Spinal cord (tissue), 10 donors: ENCODE results near the gene RBBP7. TPM values are rescaled to one million over a fixed set of nuclear protein-coding genes. Genes with fewer than 3 reads are reported as not detected.

Experiments
- DNase-seq, 6 donors: peaks; one replicate each; pipeline versions ENCODE4 v3.0.0 to v3.0.0-alpha.2; 2013 to 2015; ENCODE audit warnings: low spot score in 6 of 6, low read depth in 4 of 6
- H3K27ac ChIP-seq: one replicate; pipeline ENCODE4 v1.5.1; 2013; ENCODE audit warnings: low read depth, low read length, control low read depth
- H3K27me3 ChIP-seq: one replicate; pipeline ENCODE4 v1.6.1; 2013; ENCODE audit warnings: low read length; ENCODE audit not compliant: control insufficient read depth, insufficient read depth
- H3K36me3 ChIP-seq: one replicate; pipeline ENCODE4 v1.6.1; 2013; ENCODE audit warnings: low read length; ENCODE audit not compliant: control insufficient read depth, insufficient read depth
- H3K4me1 ChIP-seq: one replicate; pipeline ENCODE4 v1.6.1; 2013; ENCODE audit warnings: low read length; ENCODE audit not compliant: control insufficient read depth, insufficient read depth
- H3K4me3 ChIP-seq: one replicate; pipeline ENCODE4 v1.5.1; 2013; ENCODE audit warnings: low read depth, low read length, control low read depth
- H3K9me3 ChIP-seq: one replicate; pipeline ENCODE4 v1.6.1; 2013; ENCODE audit warnings: low read length; ENCODE audit not compliant: control insufficient read depth, insufficient read depth
- WGBS: methylation state at CpG from one replicate; pipeline ENCODE4 v1.1.5; 2013; ENCODE audit warnings: missing lambda C conversion rate; ENCODE audit not compliant: insufficient coverage; 5-methylcytosine and 5-hydroxymethylcytosine counted together
- long read RNA-seq, 4 donors: transcript quantifications; one replicate each; lab custom pipeline, GENCODE V29; 2026
- polyA plus RNA-seq, 2 donors: library from polyadenylated mRNA; unstranded; fragments of 120-200 nt; gene quantifications; one replicate each; pipeline ENCODE4 v1.2.1, GENCODE V29; 2013; ENCODE audit not compliant: insufficient read length in 2 of 2
- total RNA-seq, 2 donors: library from RNA; depleted of rRNA in 1 of 2; stranded (reverse); fragments of 120-200 nt in 1 of 2; fragments of >200 nt in 1 of 2; gene quantifications; one replicate each; pipeline versions ENCODE4 v1.2.3 to v1.2.4, GENCODE V29; 2013 to 2014
- donor health status: healthy.

The RBBP7 gene
- total RNA-seq (100 to 1,000 TPM; 140 to 149 TPM), polyA plus RNA-seq (100 to 1,000 TPM; 128 to 135 TPM)
- long read RNA-seq, donor 1, transcript RBBP7-203 (12 exons, 2,333 nt): major isoform, 36 of 61 reads
- long read RNA-seq, donor 1, partial matches to known transcripts: 21 of 61 reads
- long read RNA-seq, donor 1, other reads (novel, unspliced or antisense): 0 of 61 reads
- long read RNA-seq, donor 2, transcript RBBP7-203 (12 exons, 2,333 nt): major isoform, 12 of 15 reads
- long read RNA-seq, donor 2, partial matches to known transcripts: 0 of 15 reads
- long read RNA-seq, donor 2, other reads (novel, unspliced or antisense): 0 of 15 reads
- long read RNA-seq, donor 3, transcript RBBP7-203 (12 exons, 2,333 nt): major isoform, 16 of 25 reads
- long read RNA-seq, donor 3, partial matches to known transcripts: 7 of 25 reads
- long read RNA-seq, donor 3, other reads (novel, unspliced or antisense): 0 of 25 reads
- long read RNA-seq, donor 4, transcript RBBP7-203 (12 exons, 2,333 nt): major isoform, 29 of 93 reads
- long read RNA-seq, donor 4, transcript RBBP7-201 (4 exons, 858 nt): minor isoform, 12 of 93 reads
- long read RNA-seq, donor 4, partial matches to known transcripts: 48 of 93 reads
- long read RNA-seq, donor 4, other reads (novel, unspliced or antisense): 0 of 93 reads

GRCh38 chrX:16870095-16870861 is at the start of gene RBBP7:
RBBP7 (minus strand) TSS chrX:16870362; CDS start chrX:16870053, 309 bp downstream.
- H3K9me3 ChIP-seq: no peaks in the 10 kb centered on the region
- H3K27ac ChIP-seq: peak within 1 kb of the TSS; percentile 97
- WGBS: under 1% methylated on average over 75 of the region's 84 CpGs
- no peaks in the 10 kb centered on the region for H3K36me3 ChIP-seq
- peak; percentile 65 to 97 (median 84) for DNase-seq
- peak within 1 kb of the TSS; percentile 81 for H3K4me3 ChIP-seq
- peaks cover 65% of the 10 kb centered on the region for H3K27me3 ChIP-seq
- H3K4me1 ChIP-seq: peaks cover 16% of the 10 kb centered on the region

DNA sequence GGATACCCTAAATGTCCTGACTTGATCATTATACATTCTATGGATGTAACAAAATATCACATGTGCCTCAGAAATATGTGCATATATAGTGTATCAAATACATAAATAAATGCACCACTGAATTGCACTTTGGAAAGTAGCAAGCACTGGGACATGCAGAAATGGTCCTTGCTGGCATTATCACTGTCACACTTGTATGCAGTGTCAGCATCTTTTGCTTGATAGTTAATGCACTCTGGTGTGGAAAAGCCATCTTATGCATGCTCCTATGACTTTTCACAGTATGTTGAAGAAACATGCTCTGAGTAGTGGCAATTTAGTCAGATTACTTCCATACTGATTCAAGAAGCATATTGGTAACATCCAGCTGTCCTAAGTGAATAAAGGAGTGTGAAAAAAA is 48.8 kb upstream of the RBBP7 start:
- no peak overlapping the region for H3K27ac ChIP-seq
- DNase-seq: no peak
- H3K27me3 ChIP-seq: peaks cover 28% of the 10 kb centered on the region
- H3K9me3 ChIP-seq: no peaks in the 10 kb centered on the region
- H3K4me1 ChIP-seq: no peaks in the 10 kb centered on the region
- no peaks in the 10 kb centered on the region for H3K36me3 ChIP-seq
- H3K4me3 ChIP-seq: no peak overlapping the region

- Histone ChIP-seq H3K27me3 (peaks cover 32% of the 10 kb centered on the region), H3K9me3 (no peaks in the 10 kb centered on the region), H3K36me3 (no peaks in the 10 kb centered on the region), H3K4me1 (no peaks in the 10 kb centered on the region), H3K27ac (no peak overlapping the region), H3K4me3 (no peak overlapping the region)
- DNase-seq: no peak
- WGBS: no CpG with 5 or more reads among the region's 6 CpGs
Measured at GRCh38 chrX:16917120-16917519, 47.0 kb upstream of the RBBP7 start.

- no peaks in the 10 kb centered on the region for H3K9me3 ChIP-seq
- H3K36me3 ChIP-seq: no peaks in the 10 kb centered on the region
- peaks cover 37% of the 10 kb centered on the region for H3K27me3 ChIP-seq
- H3K4me3 ChIP-seq: no peak overlapping the region
- WGBS: 82% methylated on average over 2 of the region's 5 CpGs
- no peak for DNase-seq
- no peak overlapping the region for H3K27ac ChIP-seq
- no peaks in the 10 kb centered on the region for H3K4me1 ChIP-seq
Measured at GRCh38 chrX:16916561-16916960, 46.4 kb upstream of the RBBP7 start.

DNA sequence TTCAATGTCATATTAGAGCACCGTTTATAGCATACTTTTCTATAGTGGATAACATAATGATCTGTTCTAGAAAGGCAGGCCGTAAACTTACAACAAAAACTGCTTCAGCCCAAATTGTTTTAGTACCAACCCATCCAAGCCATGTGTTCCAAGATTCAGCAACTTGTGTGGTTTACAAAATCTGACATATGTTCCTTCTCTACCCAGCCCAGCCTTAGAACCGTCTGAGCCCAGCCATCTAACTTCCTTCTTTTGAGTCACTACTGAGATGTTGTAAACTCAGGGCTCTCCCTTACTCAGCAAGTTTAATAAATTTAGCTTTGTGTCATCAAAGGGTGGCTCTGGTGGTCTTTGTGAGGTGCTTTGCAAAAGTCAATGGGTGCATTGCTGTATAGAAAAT is 43.9 kb upstream of the RBBP7 start:
- Histone ChIP-seq H3K27ac (no peak overlapping the region), H3K36me3 (no peaks in the 10 kb centered on the region), H3K27me3 (peaks cover 32% of the 10 kb centered on the region), H3K4me1 (no peaks in the 10 kb centered on the region), H3K9me3 (no peaks in the 10 kb centered on the region), H3K4me3 (no peak overlapping the region)
- no CpG with 5 or more reads among the region's 3 CpGs for WGBS
- DNase-seq: no peak

- H3K36me3 ChIP-seq: no peaks in the 10 kb centered on the region
- H3K27me3 ChIP-seq: peaks cover 24% of the 10 kb centered on the region
- no peak overlapping the region for H3K27ac ChIP-seq
- no peak for DNase-seq
- H3K9me3 ChIP-seq: no peaks in the 10 kb centered on the region
- no peaks in the 10 kb centered on the region for H3K4me1 ChIP-seq
- WGBS: 71% methylated on average over 1 of the region's 1 CpG
- H3K4me3 ChIP-seq: no peak overlapping the region
Measured at GRCh38 chrX:16910376-16910775, 40.2 kb upstream of the RBBP7 start.

DNA sequence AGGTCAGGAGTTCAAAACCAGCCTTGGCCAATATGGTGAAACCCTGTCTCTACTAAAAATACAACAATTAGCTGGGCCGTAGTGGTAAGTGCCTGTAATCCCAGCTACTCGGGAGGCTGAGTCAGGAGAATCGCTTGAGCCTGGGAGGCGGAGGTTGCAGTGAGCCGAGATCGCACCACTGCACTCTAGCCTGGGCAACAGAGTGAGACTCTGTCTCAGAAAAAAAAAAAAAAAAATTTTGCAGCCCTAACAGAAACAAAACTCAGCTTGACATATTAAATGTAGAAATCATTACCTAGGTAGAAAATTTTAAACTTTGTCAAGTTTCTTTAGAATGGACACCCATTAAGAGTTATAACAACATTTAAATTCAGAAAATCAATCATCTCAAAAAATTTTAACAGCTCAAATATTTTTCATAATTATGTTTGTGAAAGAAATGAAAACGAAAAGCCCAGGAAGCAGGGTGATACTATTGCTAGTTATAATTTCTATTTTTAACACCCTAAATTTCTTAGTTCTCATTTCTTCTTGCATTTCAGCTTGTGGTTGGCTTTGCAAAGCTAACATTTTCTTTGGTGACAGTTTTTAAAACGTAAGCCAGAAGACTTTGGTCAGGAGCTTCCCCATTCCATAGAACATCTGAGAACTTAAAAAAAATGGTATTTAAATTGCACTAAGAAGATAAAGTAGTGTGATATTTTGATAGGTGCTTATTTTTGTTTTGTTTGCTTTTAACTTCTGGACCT is 33.3 kb upstream of the RBBP7 start:
- Histone ChIP-seq H3K27me3 (peaks cover 26% of the 10 kb centered on the region), H3K36me3 (no peaks in the 10 kb centered on the region), H3K4me3 (no peak overlapping the region)

DNA sequence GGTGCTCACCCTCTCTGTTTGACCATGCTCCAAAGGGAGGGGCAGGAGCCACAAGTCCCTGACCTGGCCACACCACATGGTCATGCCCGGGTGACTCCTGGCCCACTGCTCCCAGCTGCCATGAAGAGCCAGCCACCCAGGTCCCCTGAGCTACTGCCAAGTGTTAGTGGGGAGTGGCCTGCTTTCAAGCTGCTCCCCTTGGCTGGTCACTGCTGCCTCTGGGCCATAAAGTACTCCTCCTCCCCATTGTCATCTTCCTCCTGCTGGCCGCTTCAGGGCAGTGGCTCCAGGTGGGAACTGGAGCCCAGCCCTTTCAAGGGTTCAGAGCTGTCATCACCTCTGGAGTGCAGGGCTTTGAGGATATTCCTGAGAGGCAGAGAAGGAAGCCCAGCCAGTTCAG is 27.3 kb upstream of the RBBP7 start:
- WGBS: 83% methylated on average over 2 of the region's 2 CpGs
- Histone ChIP-seq H3K4me1 (no peaks in the 10 kb centered on the region), H3K4me3 (no peak overlapping the region), H3K27me3 (peaks cover 39% of the 10 kb centered on the region), H3K36me3 (no peaks in the 10 kb centered on the region), H3K27ac (no peak overlapping the region), H3K9me3 (no peaks in the 10 kb centered on the region)
- no peak for DNase-seq

More for the DNA sequence above, 33.3 kb upstream of the RBBP7 start:
- no peaks in the 10 kb centered on the region for H3K4me1 ChIP-seq
- H3K9me3 ChIP-seq: no peaks in the 10 kb centered on the region
- DNase-seq: peak in 1 of 6 donors; percentile 3
- WGBS: no CpG with 5 or more reads among the region's 8 CpGs
- H3K27ac ChIP-seq: no peak overlapping the region
